ENCODE data around the gene ZDHHC12.
A peak's percentile ranks its signal among the peaks of the same experiment; 100 is the strongest.

DNA sequence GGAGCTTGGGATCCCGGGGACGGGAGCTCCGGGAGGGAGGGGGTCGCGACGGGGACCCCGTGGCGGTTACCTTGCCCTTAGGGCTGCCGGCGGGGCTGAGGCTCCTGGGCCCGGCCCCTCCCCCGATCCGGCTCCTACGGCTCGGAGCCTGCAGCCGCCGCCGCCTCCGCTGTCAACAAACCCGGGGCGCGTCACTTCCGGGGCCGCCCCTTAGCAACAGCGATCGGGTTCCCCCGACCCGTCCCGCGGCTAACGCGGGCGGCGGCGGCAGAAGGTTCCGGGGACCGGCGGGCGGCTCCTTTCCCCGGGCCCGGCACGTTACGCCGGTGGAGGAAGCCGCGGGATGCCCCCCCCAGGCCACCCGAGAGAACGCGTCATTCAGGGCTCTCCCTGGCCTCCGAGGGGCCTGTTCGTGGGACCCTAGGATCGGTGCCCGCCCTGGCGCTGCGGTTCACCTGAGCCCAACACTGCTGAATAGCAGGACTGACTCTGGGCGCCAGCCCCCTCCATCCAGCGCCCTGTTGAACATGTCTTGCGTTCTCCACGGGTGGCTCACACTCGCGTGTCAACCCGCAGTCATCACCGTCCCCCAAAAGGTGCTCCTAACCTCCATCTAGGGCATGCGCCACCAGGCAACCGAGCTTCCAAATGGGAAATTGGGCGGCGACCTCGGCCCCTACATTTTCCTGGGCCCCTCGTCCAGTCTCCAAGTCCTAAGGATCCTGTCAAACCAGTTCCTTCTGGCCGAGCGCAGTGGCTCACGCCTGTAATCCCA lies 48.0 kb upstream of the ZDHHC12 start, which contains the start of gene ZER1:
- TF ChIP-seq POLR2A (IDR thresholded peaks at IDR 0.05; ENCODE audit: low read length) (peak; percentile 85), GATA1 (IDR thresholded peaks at IDR 0.05; ENCODE audit: low read depth, low read length) (no peak)

Data from erythroblast (primary cell).